Activated CD4-positive, alpha-beta memory T cell treated with anti-CD3 and anti-CD28 coated beads, Interleukin-2, amount 10 ng/mL, durations not matched to agents 7 days and 5 days (primary cell): ENCODE results near the gene SOD3. TPM values are rescaled to one million over a fixed set of nuclear protein-coding genes. Genes with fewer than 3 reads are reported as not detected.

ENCODE experiments used
- CTCF ChIA-PET: fragments of 350-600 bp; sonication (Branson Sonifier 250); formaldehyde crosslinking; loops from one replicate; lab custom pipeline; 2021; ENCODE audit warnings: antibody characterized with exemption, inconsistent platforms; lab: Charles Lee
- POLR2A ChIA-PET: fragments of 350-600 bp; sonication (Branson Sonifier 250); formaldehyde crosslinking; loops from one replicate; lab custom pipeline; 2021; ENCODE audit warnings: antibody characterized with exemption; lab: Charles Lee
- DNase-seq: peaks from one replicate; pipeline ENCODE4 v3.0.0-alpha.2; 2020
- H3K27ac Mint-ChIP-seq: one replicate; pipeline ENCODE4 v1.8.0; 2021; ENCODE audit warnings: mild to moderate bottlenecking, mixed read lengths
- H3K27me3 Mint-ChIP-seq: one replicate; pipeline ENCODE4 v1.8.0; 2021; ENCODE audit warnings: mixed read lengths
- H3K36me3 Mint-ChIP-seq: one replicate; pipeline ENCODE4 v1.8.0; 2021; ENCODE audit warnings: low read depth, mixed read lengths
- H3K4me1 Mint-ChIP-seq: one replicate; pipeline ENCODE4 v1.8.0; 2021; ENCODE audit warnings: mixed read lengths
- H3K4me3 Mint-ChIP-seq: one replicate; pipeline ENCODE4 v1.8.0; 2021; ENCODE audit warnings: mild to moderate bottlenecking, mixed read lengths
- H3K9me3 Mint-ChIP-seq: one replicate; pipeline ENCODE4 v1.8.0; 2021; ENCODE audit warnings: mixed read lengths
- total RNA-seq, 2 experiments: library from RNA; stranded (reverse); gene quantifications; one replicate each; pipeline ENCODE4 v1.2.3, GENCODE V29; 2021

Gene SOD3
- total RNA-seq, 2 experiments from 2014 or later: not detected

DNA sequence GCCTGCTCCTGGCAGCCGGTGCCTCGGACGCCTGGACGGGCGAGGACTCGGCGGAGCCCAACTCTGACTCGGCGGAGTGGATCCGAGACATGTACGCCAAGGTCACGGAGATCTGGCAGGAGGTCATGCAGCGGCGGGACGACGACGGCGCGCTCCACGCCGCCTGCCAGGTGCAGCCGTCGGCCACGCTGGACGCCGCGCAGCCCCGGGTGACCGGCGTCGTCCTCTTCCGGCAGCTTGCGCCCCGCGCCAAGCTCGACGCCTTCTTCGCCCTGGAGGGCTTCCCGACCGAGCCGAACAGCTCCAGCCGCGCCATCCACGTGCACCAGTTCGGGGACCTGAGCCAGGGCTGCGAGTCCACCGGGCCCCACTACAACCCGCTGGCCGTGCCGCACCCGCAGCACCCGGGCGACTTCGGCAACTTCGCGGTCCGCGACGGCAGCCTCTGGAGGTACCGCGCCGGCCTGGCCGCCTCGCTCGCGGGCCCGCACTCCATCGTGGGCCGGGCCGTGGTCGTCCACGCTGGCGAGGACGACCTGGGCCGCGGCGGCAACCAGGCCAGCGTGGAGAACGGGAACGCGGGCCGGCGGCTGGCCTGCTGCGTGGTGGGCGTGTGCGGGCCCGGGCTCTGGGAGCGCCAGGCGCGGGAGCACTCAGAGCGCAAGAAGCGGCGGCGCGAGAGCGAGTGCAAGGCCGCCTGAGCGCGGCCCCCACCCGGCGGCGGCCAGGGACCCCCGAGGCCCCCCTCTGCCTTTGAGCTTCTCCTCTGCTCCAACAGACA lies 4.4 kb downstream of the SOD3 start:
- CTCF ChIA-PET: no interaction called here
- Mint-ChIP-seq H3K9me3 (no peaks in the 10 kb centered on the region), H3K27me3 (peaks cover 32% of the 10 kb centered on the region), H3K4me1 (no peaks in the 10 kb centered on the region), H3K4me3 (no peak overlapping the region), H3K27ac (no peak overlapping the region), H3K36me3 (no peaks in the 10 kb centered on the region)
- POLR2A ChIA-PET: no interaction called here
- DNase-seq: no peak

DNA sequence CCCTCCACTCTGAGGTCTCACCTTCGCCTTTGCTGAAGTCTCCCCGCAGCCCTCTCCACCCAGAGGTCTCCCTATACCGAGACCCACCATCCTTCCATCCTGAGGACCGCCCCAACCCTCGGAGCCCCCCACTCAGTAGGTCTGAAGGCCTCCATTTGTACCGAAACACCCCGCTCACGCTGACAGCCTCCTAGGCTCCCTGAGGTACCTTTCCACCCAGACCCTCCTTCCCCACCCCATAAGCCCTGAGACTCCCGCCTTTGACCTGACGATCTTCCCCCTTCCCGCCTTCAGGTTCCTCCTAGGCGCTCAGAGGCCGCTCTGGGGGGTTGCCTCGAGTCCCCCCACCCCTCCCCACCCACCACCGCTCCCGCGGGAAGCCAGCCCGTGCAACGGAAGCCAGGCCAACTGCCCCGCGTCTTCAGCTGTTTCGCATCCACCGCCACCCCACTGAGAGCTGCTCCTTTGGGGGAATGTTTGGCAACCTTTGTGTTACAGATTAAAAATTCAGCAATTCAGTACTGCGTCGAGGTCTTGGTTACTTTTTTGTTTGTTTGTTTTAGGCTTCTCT lies 5.0 kb downstream of the SOD3 start:
- POLR2A ChIA-PET: no interaction called here
- no peak overlapping the region for H3K4me3 Mint-ChIP-seq
- no peak for DNase-seq
- H3K27ac Mint-ChIP-seq: no peak overlapping the region
- no peaks in the 10 kb centered on the region for H3K4me1 Mint-ChIP-seq
- H3K36me3 Mint-ChIP-seq: no peaks in the 10 kb centered on the region
- CTCF ChIA-PET: no interaction called here
- H3K27me3 Mint-ChIP-seq: peaks cover 32% of the 10 kb centered on the region
- no peaks in the 10 kb centered on the region for H3K9me3 Mint-ChIP-seq

- DNase-seq: no peak
- CTCF ChIA-PET: no interaction called here
- Mint-ChIP-seq H3K9me3 (no peaks in the 10 kb centered on the region), H3K4me1 (no peaks in the 10 kb centered on the region), H3K27me3 (peaks cover 30% of the 10 kb centered on the region), H3K27ac (no peak overlapping the region), H3K36me3 (no peaks in the 10 kb centered on the region), H3K4me3 (no peak overlapping the region)
- POLR2A ChIA-PET: no interaction called here
Observed at GRCh38 chr4:24801136-24801855, 5.9 kb downstream of the SOD3 start.

GRCh38 chr4:24802648-24803047 lies 7.3 kb downstream of the SOD3 start:
- Mint-ChIP-seq H3K4me1 (no peaks in the 10 kb centered on the region), H3K36me3 (no peaks in the 10 kb centered on the region), H3K27me3 (peaks cover 31% of the 10 kb centered on the region), H3K9me3 (no peaks in the 10 kb centered on the region), H3K27ac (no peak overlapping the region), H3K4me3 (no peak overlapping the region)
- POLR2A ChIA-PET: no interaction called here
- no peak for DNase-seq
- CTCF ChIA-PET: no interaction called here

GRCh38 chr4:24805067-24805466 lies 9.7 kb downstream of the SOD3 start:
- CTCF ChIA-PET: no interaction called here
- Mint-ChIP-seq H3K4me1 (no peaks in the 10 kb centered on the region), H3K4me3 (no peak overlapping the region), H3K36me3 (no peaks in the 10 kb centered on the region), H3K9me3 (no peaks in the 10 kb centered on the region), H3K27ac (no peak overlapping the region), H3K27me3 (peaks cover 21% of the 10 kb centered on the region)
- no peak for DNase-seq
- POLR2A ChIA-PET: no interaction called here

GRCh38 chr4:24805566-24805965 lies 10.2 kb downstream of the SOD3 start:
- CTCF ChIA-PET: no interaction called here
- H3K4me1 Mint-ChIP-seq: no peaks in the 10 kb centered on the region
- no peak overlapping the region for H3K4me3 Mint-ChIP-seq
- peaks cover 18% of the 10 kb centered on the region for H3K27me3 Mint-ChIP-seq
- H3K9me3 Mint-ChIP-seq: no peaks in the 10 kb centered on the region
- no peaks in the 10 kb centered on the region for H3K36me3 Mint-ChIP-seq
- H3K27ac Mint-ChIP-seq: no peak overlapping the region
- DNase-seq: no peak
- POLR2A ChIA-PET: no interaction called here

DNA sequence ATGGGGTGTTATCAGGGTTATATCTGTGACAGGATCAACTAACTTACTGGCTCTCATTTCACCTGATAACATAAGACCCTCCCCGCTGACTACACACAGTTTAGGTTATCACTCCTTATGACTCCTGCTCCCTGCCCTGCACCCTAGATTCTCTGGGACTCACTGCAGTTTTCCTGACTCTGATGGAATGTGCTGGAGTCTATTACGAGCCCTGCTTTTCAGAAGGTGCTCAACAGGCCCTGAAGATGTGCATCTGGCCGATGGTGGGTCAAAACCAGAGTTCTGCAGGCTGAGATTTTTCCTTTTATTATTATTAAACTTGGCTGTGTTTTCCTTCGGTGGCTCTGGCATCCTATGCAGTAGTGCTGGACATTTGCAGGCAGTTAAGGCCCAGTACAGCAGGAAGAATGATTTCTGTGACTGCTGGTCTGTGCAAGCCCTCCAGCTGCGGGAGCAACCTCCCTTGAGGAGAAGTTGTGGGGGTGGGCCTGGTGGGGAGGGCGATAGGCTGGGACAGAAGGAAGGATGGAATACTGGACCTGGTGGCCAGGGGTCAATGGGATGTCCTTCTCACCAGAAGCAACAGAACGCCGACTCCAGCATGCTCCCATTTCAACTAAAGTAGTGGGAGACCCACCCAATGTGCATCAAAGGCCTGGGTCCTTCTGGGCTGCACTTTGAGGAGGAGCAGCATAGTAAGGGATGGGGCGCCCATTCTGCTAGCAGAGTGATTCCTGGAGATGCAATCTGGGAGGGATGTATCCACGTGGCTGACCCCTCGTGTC lies 11.0 kb downstream of the SOD3 start:
- peaks cover 11% of the 10 kb centered on the region for H3K27me3 Mint-ChIP-seq
- no peaks in the 10 kb centered on the region for H3K4me1 Mint-ChIP-seq
- H3K4me3 Mint-ChIP-seq: no peak overlapping the region
- H3K27ac Mint-ChIP-seq: no peak overlapping the region
- H3K36me3 Mint-ChIP-seq: no peaks in the 10 kb centered on the region
- CTCF ChIA-PET: no interaction called here
- POLR2A ChIA-PET: no interaction called here
- no peak for DNase-seq
- H3K9me3 Mint-ChIP-seq: no peaks in the 10 kb centered on the region

DNA sequence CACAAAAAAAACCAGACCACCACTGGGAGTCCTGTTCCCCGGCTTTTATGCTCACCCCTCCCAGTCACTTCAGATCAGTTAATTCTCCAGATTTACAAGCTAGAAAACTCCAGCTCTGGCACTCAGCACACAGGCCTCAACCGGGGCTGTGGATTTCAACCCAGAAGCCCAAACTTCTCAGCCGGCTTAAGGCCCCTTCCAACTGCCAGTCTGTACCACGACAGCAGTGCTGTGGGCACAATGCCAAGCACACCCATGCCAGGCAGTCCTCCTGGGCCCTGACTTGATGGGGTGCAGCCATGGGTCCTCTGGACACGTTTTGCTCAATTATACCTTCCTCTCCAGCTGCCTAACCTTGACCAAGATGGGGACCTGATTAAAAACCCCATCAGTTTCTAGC lies 12.2 kb downstream of the SOD3 start:
- POLR2A ChIA-PET: no interaction called here
- Mint-ChIP-seq H3K27me3 (peaks cover 4% of the 10 kb centered on the region), H3K36me3 (no peaks in the 10 kb centered on the region), H3K4me3 (no peak overlapping the region), H3K9me3 (no peaks in the 10 kb centered on the region), H3K4me1 (no peaks in the 10 kb centered on the region), H3K27ac (no peak overlapping the region)
- CTCF ChIA-PET: no interaction called here
- DNase-seq: no peak

- no peaks in the 10 kb centered on the region for H3K36me3 Mint-ChIP-seq
- no peak overlapping the region for H3K4me3 Mint-ChIP-seq
- H3K9me3 Mint-ChIP-seq: no peaks in the 10 kb centered on the region
- ChIA-PET POLR2A (no interaction called here), CTCF (no interaction called here)
- H3K27ac Mint-ChIP-seq: no peak overlapping the region
- H3K27me3 Mint-ChIP-seq: peaks cover 1% of the 10 kb centered on the region
- DNase-seq: no peak
- no peaks in the 10 kb centered on the region for H3K4me1 Mint-ChIP-seq
Observed at GRCh38 chr4:24808261-24808660, 12.9 kb downstream of the SOD3 start.

- no peaks in the 10 kb centered on the region for H3K36me3 Mint-ChIP-seq
- H3K4me1 Mint-ChIP-seq: no peaks in the 10 kb centered on the region
- DNase-seq: no peak
- H3K4me3 Mint-ChIP-seq: no peak overlapping the region
- POLR2A ChIA-PET: no interaction called here
- no peaks in the 10 kb centered on the region for H3K9me3 Mint-ChIP-seq
- H3K27ac Mint-ChIP-seq: no peak overlapping the region
- peaks cover 1% of the 10 kb centered on the region for H3K27me3 Mint-ChIP-seq
- CTCF ChIA-PET: no interaction called here
Observed at GRCh38 chr4:24808955-24809354, 13.6 kb downstream of the SOD3 start.

DNA sequence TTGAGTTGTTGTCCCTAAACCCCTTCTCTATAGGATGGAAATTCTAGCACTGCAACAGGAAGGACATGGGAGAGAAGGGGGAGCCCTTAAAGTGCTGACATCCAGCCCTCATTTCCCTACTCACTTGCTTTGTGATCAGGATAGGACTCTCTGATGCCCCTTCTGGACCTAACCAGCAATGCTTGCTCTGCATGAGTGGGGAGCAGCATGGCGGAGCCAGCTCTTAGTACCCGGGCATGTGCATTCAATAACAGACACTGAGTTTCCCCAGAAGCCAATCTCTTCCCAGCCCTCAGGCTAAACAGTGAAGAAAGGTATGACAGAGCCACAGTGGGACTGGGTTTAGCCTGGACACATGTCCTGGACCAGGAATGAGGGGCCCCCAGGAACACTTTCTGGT lies 14.0 kb downstream of the SOD3 start:
- CTCF ChIA-PET: no interaction called here
- Mint-ChIP-seq H3K36me3 (no peaks in the 10 kb centered on the region), H3K27ac (no peak overlapping the region), H3K4me1 (no peaks in the 10 kb centered on the region), H3K27me3 (peaks cover 1% of the 10 kb centered on the region), H3K9me3 (no peaks in the 10 kb centered on the region), H3K4me3 (no peak overlapping the region)
- POLR2A ChIA-PET: no interaction called here
- no peak for DNase-seq

DNA sequence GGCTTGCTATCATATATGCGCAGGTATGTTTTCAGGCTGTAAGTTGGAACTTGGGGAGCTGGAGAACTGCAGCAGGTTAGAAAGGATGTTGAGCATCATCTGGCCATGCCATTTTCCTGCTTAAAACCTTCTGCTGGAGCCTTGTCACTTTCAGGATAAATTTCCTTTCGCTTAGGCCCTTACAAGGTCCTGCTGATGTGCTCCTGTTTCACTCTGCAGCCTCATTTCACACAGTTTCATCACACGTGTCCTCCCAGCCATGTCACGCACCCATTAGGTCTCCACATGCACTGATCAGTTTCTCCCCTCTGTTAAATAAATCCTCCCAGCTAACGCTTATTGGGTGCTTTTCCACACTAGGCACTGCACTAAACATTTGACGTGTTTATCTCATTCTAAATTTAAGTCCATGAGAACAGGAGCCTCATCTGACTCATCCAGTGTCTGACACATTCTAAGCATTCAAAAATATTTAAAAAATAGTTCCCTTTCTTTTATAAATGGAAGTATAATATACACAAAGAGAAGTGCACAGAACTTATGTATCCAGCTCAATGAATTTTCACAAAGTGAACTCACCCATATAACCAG lies 14.5 kb downstream of the SOD3 start:
- no peaks in the 10 kb centered on the region for H3K9me3 Mint-ChIP-seq
- ChIA-PET CTCF (interaction anchor here (1.3 kb wide), 1 partner anchor 122 kb away, joined by 4 read pairs; no protein-coding TSS in a partner anchor), POLR2A (no interaction called here)
- no peaks in the 10 kb centered on the region for H3K36me3 Mint-ChIP-seq
- no peak overlapping the region for H3K4me3 Mint-ChIP-seq
- no peak overlapping the region for H3K27ac Mint-ChIP-seq
- no peaks in the 10 kb centered on the region for H3K4me1 Mint-ChIP-seq
- H3K27me3 Mint-ChIP-seq: peaks cover 1% of the 10 kb centered on the region
- DNase-seq: no peak
